Measurements from ENCODE around the gene BCL2. TPM values are rescaled to one million over a fixed set of nuclear protein-coding genes. Genes with fewer than 3 reads are reported as not detected.
A peak's percentile ranks its signal among the peaks of the same experiment; 100 is the strongest.

Gene BCL2
- total RNA-seq, 4 donors from 2014 or later: 16.2 to 54.5 (median 20.7) TPM

DNA sequence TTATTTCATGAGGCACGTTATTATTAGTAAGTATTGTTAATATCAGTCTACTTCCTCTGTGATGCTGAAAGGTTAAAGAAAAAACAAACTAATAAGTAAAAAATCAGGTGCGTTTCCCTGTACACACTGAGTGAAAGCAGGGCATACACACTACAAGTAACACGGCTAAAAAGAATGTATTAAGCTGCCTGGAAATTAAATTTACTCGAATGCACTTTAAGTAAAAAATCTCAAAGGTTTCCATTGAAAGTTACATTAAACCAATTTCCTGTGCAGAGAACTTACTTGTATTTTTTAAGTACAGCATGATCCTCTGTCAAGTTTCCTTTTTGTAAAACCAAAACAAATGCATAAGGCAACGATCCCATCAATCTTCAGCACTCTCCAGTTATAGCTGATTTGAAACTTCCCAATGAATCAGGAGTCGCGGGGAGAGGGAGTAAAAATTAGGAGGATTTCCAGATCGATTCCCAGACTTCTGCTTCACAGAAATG is 633 bp downstream of the BCL2 start:
- H3K9me3 ChIP-seq: no peaks in the 10 kb centered on the region
- H3K36me3 ChIP-seq: no peaks in the 10 kb centered on the region
- no peaks in the 10 kb centered on the region for H3K27me3 ChIP-seq
- H3K4me1 ChIP-seq: peaks cover 0 to 20% (median 8%) of the 10 kb centered on the region in 4 donors
- no peak for DNase-seq
- H3K27ac ChIP-seq: peak overlapping the region; percentile 85 to 93 (median 90)
- TF ChIP-seq, protein P1, sequence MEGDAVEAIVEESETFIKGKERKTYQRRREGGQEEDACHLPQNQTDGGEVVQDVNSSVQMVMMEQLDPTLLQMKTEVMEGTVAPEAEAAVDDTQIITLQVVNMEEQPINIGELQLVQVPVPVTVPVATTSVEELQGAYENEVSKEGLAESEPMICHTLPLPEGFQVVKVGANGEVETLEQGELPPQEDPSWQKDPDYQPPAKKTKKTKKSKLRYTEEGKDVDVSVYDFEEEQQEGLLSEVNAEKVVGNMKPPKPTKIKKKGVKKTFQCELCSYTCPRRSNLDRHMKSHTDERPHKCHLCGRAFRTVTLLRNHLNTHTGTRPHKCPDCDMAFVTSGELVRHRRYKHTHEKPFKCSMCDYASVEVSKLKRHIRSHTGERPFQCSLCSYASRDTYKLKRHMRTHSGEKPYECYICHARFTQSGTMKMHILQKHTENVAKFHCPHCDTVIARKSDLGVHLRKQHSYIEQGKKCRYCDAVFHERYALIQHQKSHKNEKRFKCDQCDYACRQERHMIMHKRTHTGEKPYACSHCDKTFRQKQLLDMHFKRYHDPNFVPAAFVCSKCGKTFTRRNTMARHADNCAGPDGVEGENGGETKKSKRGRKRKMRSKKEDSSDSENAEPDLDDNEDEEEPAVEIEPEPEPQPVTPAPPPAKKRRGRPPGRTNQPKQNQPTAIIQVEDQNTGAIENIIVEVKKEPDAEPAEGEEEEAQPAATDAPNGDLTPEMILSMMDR (IDR thresholded peaks at IDR 0.05): no peak
- no peak for TF ChIP-seq POLR2A (IDR thresholded peaks at IDR 0.05)
- peak overlapping the region; percentile 62 to 81 (median 73) for H3K4me3 ChIP-seq

- TF ChIP-seq, protein P1 (IDR thresholded peaks at IDR 0.05): peak; percentile 73 to 96 (median 86)
- TF ChIP-seq POLR2A (IDR thresholded peaks at IDR 0.05): peak in 1 of 2 donors; percentile 19
- Histone ChIP-seq H3K27ac (peak overlapping the region; percentile 57 to 93 (median 86)), H3K4me1 (peaks cover 0 to 20% (median 8%) of the 10 kb centered on the region in 4 donors), H3K27me3 (no peaks in the 10 kb centered on the region), H3K9me3 (no peaks in the 10 kb centered on the region), H3K36me3 (no peaks in the 10 kb centered on the region), H3K4me3 (peak overlapping the region; percentile 62 to 81 (median 73))
- DNase-seq: peak; percentile 80 to 95 (median 88)
Observed at GRCh38 chr18:63317982-63318888, 1.3 kb downstream of the BCL2 start.

DNA sequence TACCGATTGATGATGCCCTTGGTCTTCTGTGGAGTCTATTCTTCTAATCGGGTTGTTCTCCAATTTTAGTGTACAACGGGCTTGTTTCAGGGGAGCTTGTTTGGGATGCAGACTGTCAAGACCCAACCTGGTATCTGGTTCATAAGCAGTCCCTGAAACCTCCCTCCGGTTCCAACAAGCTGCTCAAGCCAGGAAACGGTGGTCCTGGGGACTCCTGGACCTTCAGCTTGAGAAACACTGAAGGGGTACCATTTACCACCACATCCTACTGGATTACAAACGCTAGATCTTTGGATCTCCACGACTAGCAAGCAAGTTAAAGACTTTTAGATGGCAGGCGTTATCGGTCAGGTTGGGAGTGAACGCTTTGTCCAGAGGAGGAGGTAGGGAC is 2.0 kb downstream of the BCL2 start:
- Histone ChIP-seq H3K36me3 (no peaks in the 10 kb centered on the region), H3K27me3 (no peaks in the 10 kb centered on the region), H3K9me3 (no peaks in the 10 kb centered on the region), H3K27ac (peak overlapping the region; percentile 57 to 93 (median 86)), H3K4me1 (peaks cover 0 to 20% (median 6%) of the 10 kb centered on the region in 4 donors), H3K4me3 (peak overlapping the region; percentile 62 to 81 (median 73))
- no peak for TF ChIP-seq POLR2A (IDR thresholded peaks at IDR 0.05)
- TF ChIP-seq, protein P1 (IDR thresholded peaks at IDR 0.05): no peak
- DNase-seq: no peak

DNA sequence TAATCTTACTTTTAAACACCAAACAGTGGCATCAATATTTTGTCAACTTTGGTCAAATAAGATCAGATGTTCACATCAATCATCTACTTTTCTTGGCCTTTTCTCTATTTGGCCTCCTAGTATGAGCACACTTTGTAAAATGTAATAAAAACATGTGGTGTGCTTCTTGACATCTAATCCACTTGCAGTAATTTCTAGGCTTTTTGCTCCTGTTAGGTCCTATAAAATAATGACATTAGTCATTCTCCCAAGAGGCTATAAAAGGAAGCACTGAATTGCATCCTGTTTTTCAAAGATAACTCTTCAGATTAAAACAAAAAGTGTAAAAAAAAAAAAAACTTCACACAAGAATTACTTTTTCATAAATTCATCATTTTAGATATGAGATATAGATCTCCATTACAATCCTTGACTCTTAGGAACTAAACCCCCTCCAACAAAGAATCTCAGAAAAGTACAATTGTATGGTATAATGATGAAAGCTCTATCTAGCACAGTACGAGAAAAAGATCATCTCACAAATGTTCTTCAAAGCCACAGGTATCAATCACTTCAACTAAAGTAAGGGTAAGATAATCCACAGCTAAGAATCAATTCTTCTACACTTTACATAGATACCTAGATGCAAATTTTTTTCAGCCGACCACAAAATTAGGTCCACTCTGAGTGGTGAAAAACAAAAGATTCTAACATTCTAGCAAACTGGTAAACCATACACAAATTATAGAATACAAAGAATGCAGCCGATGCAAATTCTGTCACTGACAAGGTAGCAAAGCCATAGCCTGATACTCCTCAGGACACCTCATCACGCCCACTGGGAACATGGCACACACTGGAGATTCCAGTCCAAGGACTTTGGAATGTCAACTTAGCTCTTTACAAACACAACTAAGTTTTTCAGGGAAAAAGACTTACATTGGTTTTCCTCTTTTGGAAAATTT is 2.7 kb downstream of the BCL2 start:
- no peaks in the 10 kb centered on the region for H3K9me3 ChIP-seq
- no peaks in the 10 kb centered on the region for H3K27me3 ChIP-seq
- TF ChIP-seq POLR2A (IDR thresholded peaks at IDR 0.05): no peak
- TF ChIP-seq, protein P1 (IDR thresholded peaks at IDR 0.05): peak in 1 of 6 experiments; percentile 29
- H3K4me3 ChIP-seq: peak overlapping the region; percentile 62 to 81 (median 73)
- peaks cover 0 to 24% (median 5%) of the 10 kb centered on the region in 4 donors for H3K4me1 ChIP-seq
- H3K27ac ChIP-seq: peak overlapping the region; percentile 57 to 93 (median 86)
- no peaks in the 10 kb centered on the region for H3K36me3 ChIP-seq
- peak in 1 of 3 donors; percentile 31 for DNase-seq

- Histone ChIP-seq H3K9me3 (no peaks in the 10 kb centered on the region), H3K36me3 (no peaks in the 10 kb centered on the region), H3K4me1 (peaks cover 0 to 25% (median 3%) of the 10 kb centered on the region in 4 donors), H3K4me3 (peak overlapping the region in 1 of 4 donors; percentile 6), H3K27me3 (no peaks in the 10 kb centered on the region), H3K27ac (peak overlapping the region in 3 of 4 donors; percentile 4 to 93 (median 8))
- TF ChIP-seq, protein P1 (IDR thresholded peaks at IDR 0.05): no peak
- TF ChIP-seq POLR2A (IDR thresholded peaks at IDR 0.05): no peak
- no peak for DNase-seq
Observed at GRCh38 chr18:63315876-63316275, 3.7 kb downstream of the BCL2 start.

Data from Peyer's patch (tissue), 4 donors.